AG04450 (cell line): Measurements from ENCODE around the gene LGSN. TPM values are rescaled to one million over a fixed set of nuclear protein-coding genes. Genes with fewer than 3 reads are reported as not detected.

Experiments
- CTCF ChIA-PET: fragments of 300-600, 350-600 bp; formaldehyde crosslinking; extraction: SDS; loops from one replicate; lab custom pipeline; 2022; ENCODE audit warnings: antibody characterized with exemption, inconsistent platforms; lab: Charles Lee
- POLR2A ChIA-PET: fragments of 350-600 bp; formaldehyde crosslinking; extraction: SDS; loops from one replicate; lab custom pipeline; 2021; ENCODE audit warnings: antibody characterized with exemption, inconsistent platforms; lab: Yijun Ruan, JAX
- DNase-seq: peaks from one replicate; pipeline ENCODE4 v3.0.0-alpha.2; 2011; ENCODE audit warnings: low read depth, low spot score
- H3K27ac ChIP-seq: one replicate; pipeline ENCODE4 v1.5.1; 2012; ENCODE audit warnings: low read depth, low read length, control low read depth
- H3K27me3 ChIP-seq: one replicate; pipeline ENCODE4 v1.6.0; 2012; ENCODE audit warnings: low read length; ENCODE audit not compliant: control insufficient read depth, insufficient read depth
- H3K4me3 ChIP-seq: 2 replicates; pipeline ENCODE4 v1.5.1; 2011; ENCODE audit warnings: mild to moderate bottlenecking, low read depth, low read length, control low read depth
- H3K9me3 ChIP-seq: 2 replicates; pipeline ENCODE4 v1.5.1; 2012; ENCODE audit warnings: low read length; ENCODE audit not compliant: control insufficient read depth, insufficient read depth
- CTCF ChIP-seq: IDR thresholded peaks from 2 replicates; pipeline ENCODE4 v1.5.1; 2011; ENCODE audit warnings: low read depth, low read length, control low read depth, inconsistent platforms
- polyA plus RNA-seq: library from polyadenylated mRNA; depleted of rRNA; stranded (reverse); fragments of >200 nt; gene quantifications from 2 replicates; pipeline ENCODE4 v1.2.3, GENCODE V29; 2011

Gene LGSN
- polyA plus RNA-seq, 1 experiment: 0.05 TPM

GRCh38 chr6:63322981-63323380 lies 3.2 kb upstream of the LGSN start:
- TF ChIP-seq CTCF: no peak
- ChIA-PET CTCF (interaction anchor here (0.6 kb wide), 2 partner anchors 297 to 1591 kb away, joined by 3 to 4 read pairs; no protein-coding TSS in a partner anchor), POLR2A (no interaction called here)
- H3K27me3 ChIP-seq: no peaks in the 10 kb centered on the region
- H3K4me3 ChIP-seq: no peak overlapping the region
- peaks cover 7% of the 10 kb centered on the region; the same call in 1 of the 2 replicates for H3K9me3 ChIP-seq
- no peak for DNase-seq
- no peak overlapping the region for H3K27ac ChIP-seq

DNA sequence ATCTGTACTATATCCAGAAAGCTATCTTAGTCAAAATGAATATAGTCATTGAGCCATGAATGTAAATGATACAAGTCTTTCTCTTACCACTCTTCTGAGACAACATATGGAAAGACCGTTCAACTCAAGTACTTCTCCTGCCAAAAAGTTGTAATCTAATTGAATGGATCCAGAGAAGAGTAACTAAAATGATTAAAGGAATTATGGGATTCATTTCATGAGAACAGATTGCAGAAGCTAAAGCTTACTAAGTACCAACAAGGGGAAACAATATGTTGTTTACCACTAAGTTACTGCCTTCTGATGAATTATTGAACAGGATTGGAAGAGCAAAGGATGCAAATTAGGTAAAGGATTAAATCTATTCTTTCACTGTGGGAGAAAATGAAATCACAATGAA lies 2.0 kb upstream of the LGSN start:
- ChIA-PET CTCF (no interaction called here), POLR2A (no interaction called here)
- no peak for TF ChIP-seq CTCF
- peaks cover 6% of the 10 kb centered on the region; the same call in 1 of the 2 replicates for H3K9me3 ChIP-seq
- no peak for DNase-seq
- H3K27me3 ChIP-seq: no peaks in the 10 kb centered on the region
- no peak overlapping the region for H3K27ac ChIP-seq
- no peak overlapping the region for H3K4me3 ChIP-seq

- no peak overlapping the region for H3K4me3 ChIP-seq
- no peak for TF ChIP-seq CTCF
- H3K9me3 ChIP-seq: no peaks in the 10 kb centered on the region
- no peaks in the 10 kb centered on the region for H3K27me3 ChIP-seq
- no peak overlapping the region for H3K27ac ChIP-seq
- DNase-seq: no peak
- CTCF ChIA-PET: no interaction called here
- POLR2A ChIA-PET: no interaction called here
These were observed 2.1 kb downstream of the LGSN start for GRCh38 chr6:63317641-63318040.

DNA sequence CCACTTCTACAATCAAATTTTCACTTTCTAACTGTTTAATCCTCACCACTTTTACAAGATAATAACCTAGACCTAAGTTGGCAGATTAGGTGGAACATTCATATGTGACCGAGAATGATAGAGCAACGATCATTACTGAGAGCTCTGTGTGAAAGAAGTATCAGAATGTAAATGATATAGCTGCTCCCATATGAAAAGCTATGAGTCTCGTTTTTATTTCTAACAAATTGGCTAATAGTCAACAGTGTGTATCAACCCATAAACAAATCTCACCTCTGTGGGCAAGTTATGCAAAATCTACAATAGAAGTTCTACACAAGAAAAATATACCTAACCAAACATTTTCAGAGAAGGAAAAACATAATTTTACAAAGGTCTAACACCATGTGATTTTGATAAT lies 3.7 kb downstream of the LGSN start:
- Histone ChIP-seq H3K27me3 (no peaks in the 10 kb centered on the region), H3K27ac (no peak overlapping the region), H3K4me3 (no peak overlapping the region), H3K9me3 (no peaks in the 10 kb centered on the region)
- ChIA-PET POLR2A (no interaction called here), CTCF (interaction anchor here (1.5 kb wide), 1 partner anchor 486 kb away, joined by 5 read pairs; no protein-coding TSS in a partner anchor)
- TF ChIP-seq CTCF: no peak
- DNase-seq: no peak

DNA sequence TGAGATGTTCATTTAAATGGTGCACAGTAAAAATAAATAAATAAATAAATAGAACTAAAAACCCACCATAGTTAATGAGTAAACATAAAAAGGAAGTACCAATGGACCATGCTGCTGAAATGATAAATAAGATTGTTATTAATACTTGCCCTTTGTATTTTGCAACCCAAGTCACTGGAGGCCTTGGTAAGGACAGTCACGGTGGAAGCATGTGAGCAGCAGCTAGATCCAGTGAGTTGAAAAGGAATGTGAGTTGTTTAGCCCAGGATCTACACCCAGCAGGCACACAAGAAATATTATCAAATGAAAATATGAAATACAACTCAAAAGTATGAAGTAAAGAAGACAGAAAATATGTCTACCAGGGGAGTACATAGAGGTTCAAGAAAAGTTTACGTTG lies 6.7 kb downstream of the LGSN start:
- Histone ChIP-seq H3K9me3 (no peaks in the 10 kb centered on the region), H3K27ac (no peak overlapping the region), H3K4me3 (no peak overlapping the region), H3K27me3 (no peaks in the 10 kb centered on the region)
- ChIA-PET CTCF (no interaction called here), POLR2A (no interaction called here)
- no peak for DNase-seq
- no peak for TF ChIP-seq CTCF
